ENCODE data around the gene DOCK2. TPM values are rescaled to one million over a fixed set of nuclear protein-coding genes. Genes with fewer than 3 reads are reported as not detected.
"Not testable (repeated sequence)": the region's sequence is repeated elsewhere in the genome, so short reads cannot be mapped to it uniquely, and the experiment has no call there.

The DOCK2 gene
- polyA plus RNA-seq, 1 experiment, result 2.0 TPM

- no peak for TF ChIP-seq CTCF (IDR thresholded peaks at IDR 0.05; ENCODE audit: insufficient read depth, low read depth, low read length)
- CTCF ChIA-PET, result no interaction called here
- POLR2A ChIA-PET, result no interaction called here
- no peaks in the 10 kb centered on the region for H3K27me3 ChIP-seq (ENCODE audit: control insufficient read depth, insufficient read depth, low read length)
- H3K36me3 ChIP-seq (ENCODE audit: control insufficient read depth, insufficient read depth, low read length), result no peaks in the 10 kb centered on the region
- H3K4me3 ChIP-seq (ENCODE audit: low read depth, low read length), result no peak overlapping the region
- no peak for DNase-seq (ENCODE audit: low read depth)
These were observed 16.0 kb downstream of the DOCK2 start for GRCh38 chr5:169653091-169653490.

- POLR2A ChIA-PET, result no interaction called here
- CTCF ChIA-PET, result no interaction called here
- Histone ChIP-seq H3K4me3 (ENCODE audit: low read depth, low read length) (no peak overlapping the region), H3K36me3 (ENCODE audit: control insufficient read depth, insufficient read depth, low read length) (no peaks in the 10 kb centered on the region), H3K27me3 (ENCODE audit: control insufficient read depth, insufficient read depth, low read length) (no peaks in the 10 kb centered on the region)
- TF ChIP-seq CTCF (IDR thresholded peaks at IDR 0.05; ENCODE audit: insufficient read depth, low read depth, low read length), result no peak
- DNase-seq (ENCODE audit: low read depth), result no peak
These were observed 18.3 kb downstream of the DOCK2 start for GRCh38 chr5:169655353-169655752.

DNA sequence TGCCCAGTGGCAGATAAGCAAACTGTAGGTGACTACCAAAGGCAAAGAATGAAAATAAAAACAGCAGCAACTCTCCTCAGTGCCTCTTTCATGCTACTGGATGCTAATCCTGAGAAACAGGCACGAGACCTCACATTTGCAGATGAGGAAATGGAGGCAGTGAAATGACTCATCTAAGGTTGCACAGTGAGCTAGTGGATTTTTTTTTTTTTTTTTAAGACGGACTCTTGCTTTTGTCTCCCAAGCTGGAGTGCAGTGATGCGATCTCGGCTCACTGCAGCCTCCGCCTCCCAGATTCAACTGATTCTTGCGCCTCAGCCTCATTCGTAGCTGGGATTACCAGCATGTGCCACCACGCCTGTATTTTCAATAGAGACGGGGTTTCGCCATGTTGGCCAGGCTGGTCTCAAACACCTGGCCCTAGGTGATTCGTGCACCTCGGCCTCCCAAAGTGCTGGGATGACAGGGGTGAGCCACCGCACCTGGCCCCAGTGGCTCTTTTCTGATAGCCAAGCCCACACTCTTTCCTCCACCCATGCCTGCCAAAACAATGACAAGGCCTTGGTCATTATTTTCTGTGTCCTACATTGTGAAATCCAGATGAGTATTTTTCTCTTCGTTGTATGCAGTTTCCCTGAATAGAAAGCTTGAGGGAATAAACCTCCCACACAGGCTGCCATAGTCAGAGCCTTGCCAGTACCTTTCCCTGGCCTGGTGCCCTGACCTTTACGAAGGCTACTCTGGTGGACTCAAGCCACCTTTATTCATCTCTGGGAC is 19.2 kb downstream of the DOCK2 start:
- ChIA-PET CTCF (interaction anchor here (1.5 kb wide), 1 partner anchor 324 kb away, joined by 4 read pairs; the partner anchor contains the start of gene INSYN2B), POLR2A (no interaction called here)
- Histone ChIP-seq H3K4me3 (ENCODE audit: low read depth, low read length) (no peak overlapping the region), H3K36me3 (ENCODE audit: control insufficient read depth, insufficient read depth, low read length) (no peaks in the 10 kb centered on the region), H3K27me3 (ENCODE audit: control insufficient read depth, insufficient read depth, low read length) (no peaks in the 10 kb centered on the region)
- no peak for DNase-seq (ENCODE audit: low read depth)
- TF ChIP-seq CTCF (IDR thresholded peaks at IDR 0.05; ENCODE audit: insufficient read depth, low read depth, low read length), result no peak

- CTCF ChIA-PET, result interaction anchor here (1.5 kb wide), 1 partner anchor 323 kb away, joined by 4 read pairs; the partner anchor contains the start of gene INSYN2B
- Histone ChIP-seq H3K36me3 (ENCODE audit: control insufficient read depth, insufficient read depth, low read length) (no peaks in the 10 kb centered on the region), H3K4me3 (ENCODE audit: low read depth, low read length) (no peak overlapping the region), H3K27me3 (ENCODE audit: control insufficient read depth, insufficient read depth, low read length) (no peaks in the 10 kb centered on the region)
- POLR2A ChIA-PET, result interaction anchor here (0.8 kb wide), 1 partner anchor 54 kb away, joined by 3 read pairs; no protein-coding TSS in a partner anchor
- TF ChIP-seq CTCF (IDR thresholded peaks at IDR 0.05; ENCODE audit: insufficient read depth, low read depth, low read length), result no peak
- DNase-seq (ENCODE audit: low read depth), result no peak
These were observed 20.1 kb downstream of the DOCK2 start for GRCh38 chr5:169657127-169657526.

- CTCF ChIA-PET; POLR2A ChIA-PET; DNase-seq (ENCODE audit: low read depth); H3K4me3 ChIP-seq (ENCODE audit: low read depth, low read length); H3K27me3 ChIP-seq (ENCODE audit: control insufficient read depth, insufficient read depth, low read length); H3K36me3 ChIP-seq (ENCODE audit: control insufficient read depth, insufficient read depth, low read length): not testable (repeated sequence)
These were observed 25.4 kb downstream of the DOCK2 start for GRCh38 chr5:169662451-169662850.

DNA sequence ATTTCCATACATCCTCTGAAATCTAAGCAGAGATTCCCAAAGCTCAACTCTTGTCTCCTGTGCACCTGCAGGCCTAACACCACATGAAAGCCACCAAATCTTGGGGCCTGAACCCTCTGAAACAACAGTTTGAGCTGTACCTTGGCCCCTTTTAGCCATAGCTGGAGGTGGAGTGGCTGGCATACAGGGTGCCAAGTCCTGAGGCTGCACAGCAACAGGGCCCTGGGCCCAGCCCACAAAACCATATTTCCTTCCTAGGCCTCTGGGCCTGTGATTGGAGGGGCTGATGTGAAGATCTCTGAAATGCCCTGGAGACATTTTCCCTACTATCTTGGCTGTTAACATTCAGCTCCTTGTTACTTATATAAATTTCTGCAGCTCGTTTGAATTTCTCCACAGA is 26.5 kb downstream of the DOCK2 start:
- POLR2A ChIA-PET, result no interaction called here
- DNase-seq (ENCODE audit: low read depth), result no peak
- no peak overlapping the region for H3K4me3 ChIP-seq (ENCODE audit: low read depth, low read length)
- no peak for TF ChIP-seq CTCF (IDR thresholded peaks at IDR 0.05; ENCODE audit: insufficient read depth, low read depth, low read length)
- CTCF ChIA-PET, result interaction anchor here (1.0 kb wide), 1 partner anchor 71 kb away, joined by 3 read pairs; no protein-coding TSS in a partner anchor
- no peaks in the 10 kb centered on the region for H3K36me3 ChIP-seq (ENCODE audit: control insufficient read depth, insufficient read depth, low read length)
- H3K27me3 ChIP-seq (ENCODE audit: control insufficient read depth, insufficient read depth, low read length), result no peaks in the 10 kb centered on the region
